Loucy (cell line): ENCODE measurements around the gene AMBRA1.

Experiments
- CTCF ChIP-seq: fragments of 200-600 bp; sonication (generic); conservative IDR thresholded peaks from 2 replicates; pipeline ENCODE4 v1.5.1; 2014; ENCODE audit warnings: mild to moderate bottlenecking, antibody characterized with exemption, low read length
- EZH2phosphoT487 ChIP-seq: fragments of 200-600 bp; IDR thresholded peaks from 2 replicates; pipeline ENCODE4 v1.6.1; 2018; ENCODE audit warnings: antibody characterized with exemption, mild to moderate bottlenecking, moderate library complexity, borderline replicate concordance

DNA sequence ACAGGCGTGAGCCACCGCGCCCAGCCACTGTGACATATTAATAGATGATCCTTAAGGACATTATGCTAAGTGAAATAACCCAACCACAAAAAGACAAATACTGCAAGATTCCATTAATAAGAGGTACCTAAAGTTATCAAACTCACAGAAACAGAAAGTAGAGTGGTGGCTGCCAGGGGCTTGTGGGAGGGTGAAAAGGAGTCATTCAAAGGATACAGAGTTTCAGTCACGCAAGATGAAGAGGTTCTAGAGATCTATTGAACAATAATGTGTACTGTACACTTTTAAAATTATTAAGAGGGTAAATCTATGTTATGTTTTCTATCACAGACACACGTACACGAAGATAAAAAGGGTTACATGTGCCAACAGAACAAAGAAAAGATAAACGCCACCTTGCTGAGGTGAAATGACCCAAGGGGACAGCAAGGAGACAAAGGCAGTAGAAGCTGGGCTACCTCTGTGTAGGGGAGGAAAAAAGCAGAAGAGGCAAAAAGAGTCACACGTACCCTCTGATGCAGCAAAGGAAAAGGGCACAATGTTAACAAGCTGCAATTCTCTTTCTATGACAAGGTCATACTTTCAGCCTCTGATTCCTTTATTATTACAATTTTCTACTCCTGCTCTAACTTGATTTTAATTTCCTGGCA lies 65.3 kb downstream of the AMBRA1 start:
- no peak for TF ChIP-seq CTCF
- no peak for TF ChIP-seq EZH2phosphoT487
